GM18517 (cell line): ENCODE measurements around the gene SLC39A11.
"Not testable (repeated sequence)": the region's sequence is repeated elsewhere in the genome, so short reads cannot be mapped to it uniquely, and the experiment has no call there.

Source experiments
- ATAC-seq: cut with Tn5 transposase; IDR thresholded peaks from one replicate; pipeline ENCODE4 v1.9.1; 2021; ENCODE audit warnings: mild to moderate bottlenecking, moderate library complexity; ENCODE audit not compliant: unreplicated experiment

The SLC39A11 gene

DNA sequence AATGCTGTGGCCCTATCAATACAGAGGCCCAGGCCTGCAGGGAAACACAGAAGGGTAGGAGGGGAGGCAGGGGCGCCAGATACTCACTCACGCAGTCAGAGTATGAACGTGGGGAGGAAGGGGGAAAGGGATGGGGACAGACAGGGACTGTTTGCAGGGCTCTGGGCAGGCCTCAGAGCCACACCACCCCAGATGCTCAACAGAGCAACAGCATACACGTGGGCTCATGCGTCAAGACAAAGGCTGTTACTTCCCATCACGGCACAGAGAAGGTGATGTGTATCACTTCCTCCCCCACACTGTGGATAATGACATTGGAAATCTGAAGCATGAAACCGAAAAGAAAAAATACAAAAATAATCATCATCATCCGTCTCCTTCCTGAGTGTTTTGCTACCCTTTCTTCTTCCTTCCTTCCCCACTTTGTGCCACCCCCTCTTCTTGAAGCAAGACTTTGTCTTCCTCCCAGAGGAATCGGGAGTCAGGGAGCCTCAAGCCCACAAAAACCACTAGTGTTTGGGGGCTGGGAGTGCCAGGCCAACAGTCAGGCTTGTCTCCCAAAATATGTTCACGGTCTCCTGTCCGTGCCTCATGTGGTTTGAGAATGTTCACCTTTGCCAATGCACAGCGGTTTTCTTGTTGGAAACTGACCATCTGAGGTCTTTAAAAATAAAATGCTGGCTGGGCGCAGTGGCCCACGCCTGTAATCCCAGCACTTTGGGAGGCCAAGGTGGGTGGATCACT lies 20.1 kb downstream of the SLC39A11 start:
- ATAC-seq = no peak

DNA sequence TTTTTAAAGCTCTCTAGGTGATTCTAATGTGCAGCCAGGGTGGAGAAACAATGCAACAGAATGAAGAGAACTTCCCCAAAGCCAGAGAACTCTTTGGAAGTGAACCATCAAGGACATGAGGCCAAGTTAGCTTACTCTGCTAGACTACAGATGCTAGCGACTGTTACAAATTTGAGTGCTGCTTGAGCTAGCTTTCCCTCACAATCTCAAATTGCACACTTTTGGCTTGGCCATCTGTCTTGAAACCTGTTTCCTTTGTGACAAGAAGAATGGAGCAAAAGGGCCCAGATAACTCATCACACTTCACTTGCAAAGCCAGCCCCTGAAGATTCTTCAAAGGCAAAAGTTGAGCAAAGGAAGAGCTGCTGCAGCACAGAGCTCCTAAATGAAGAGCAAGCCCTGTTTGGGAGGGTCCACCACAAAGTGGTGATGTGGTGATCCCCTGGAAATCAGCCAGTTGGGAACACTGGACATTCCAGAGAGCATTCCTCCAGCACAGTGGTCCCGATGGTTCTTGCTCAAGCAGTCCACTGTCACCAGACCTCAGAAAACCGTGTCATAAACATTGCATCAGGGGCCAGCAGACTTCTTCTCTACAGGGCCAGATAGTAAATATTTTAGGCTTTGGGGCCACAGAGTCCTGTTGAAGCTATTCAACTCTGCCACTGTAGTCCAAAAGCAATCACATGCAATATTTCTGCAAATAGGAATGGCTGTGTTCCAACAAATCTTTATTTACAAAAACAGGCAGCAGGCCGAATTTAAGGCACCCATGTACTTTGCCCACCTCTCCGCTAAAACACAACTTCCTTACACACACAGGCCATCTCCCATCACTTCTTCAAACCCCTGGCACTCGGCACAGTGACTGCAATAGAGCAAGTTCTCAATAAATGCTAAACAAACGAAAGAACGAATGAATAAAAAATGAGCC lies 21.2 kb downstream of the SLC39A11 start:
- ATAC-seq = no peak

DNA sequence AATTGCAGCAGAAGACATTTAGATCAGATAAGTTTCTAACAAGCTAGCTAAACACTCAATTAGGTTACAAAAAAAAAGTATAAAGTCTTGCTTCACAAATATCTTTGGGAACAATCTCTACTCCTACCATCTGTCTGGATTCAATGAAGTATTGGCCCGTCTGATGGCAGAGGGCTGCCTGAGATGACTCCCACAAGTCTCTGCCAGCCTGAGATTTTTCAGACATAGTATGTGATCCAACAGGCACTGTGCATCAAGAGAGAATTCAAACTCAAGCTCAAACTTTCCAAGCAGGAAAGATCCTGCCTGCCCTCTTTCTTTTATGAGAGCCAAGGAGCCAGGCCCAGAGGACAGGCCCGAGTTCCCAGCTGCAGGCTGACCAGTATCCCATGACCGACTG lies 22.6 kb downstream of the SLC39A11 start:
- ATAC-seq = no peak

DNA sequence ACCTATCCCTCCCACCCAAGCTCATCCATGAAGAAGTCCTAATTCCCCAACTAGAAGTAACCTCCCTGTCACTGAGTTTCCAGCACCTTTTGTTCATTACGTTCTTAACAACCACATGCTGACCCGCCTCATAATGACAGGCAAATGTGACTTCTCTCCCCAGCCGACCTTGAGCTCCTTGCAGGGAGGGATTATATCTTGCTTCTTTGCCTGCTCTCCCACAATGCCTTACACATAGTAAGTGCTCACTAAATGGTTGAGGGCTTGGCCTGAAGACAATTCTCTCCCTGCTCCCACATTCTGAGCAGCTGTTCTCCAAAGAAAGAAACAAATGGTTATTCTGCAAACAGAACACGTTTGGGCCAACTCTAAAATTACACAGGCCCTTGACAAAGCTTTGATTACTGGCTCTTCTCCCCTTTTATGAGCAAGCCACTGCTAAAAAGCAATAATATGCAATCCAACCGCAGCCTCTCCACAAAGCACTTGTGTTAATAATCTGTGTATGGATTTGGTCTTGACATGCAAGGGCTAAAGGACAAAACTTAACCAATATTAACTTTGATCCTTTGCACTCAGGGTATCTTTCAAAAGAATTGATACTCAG lies 23.2 kb downstream of the SLC39A11 start:
- ATAC-seq = no peak

DNA sequence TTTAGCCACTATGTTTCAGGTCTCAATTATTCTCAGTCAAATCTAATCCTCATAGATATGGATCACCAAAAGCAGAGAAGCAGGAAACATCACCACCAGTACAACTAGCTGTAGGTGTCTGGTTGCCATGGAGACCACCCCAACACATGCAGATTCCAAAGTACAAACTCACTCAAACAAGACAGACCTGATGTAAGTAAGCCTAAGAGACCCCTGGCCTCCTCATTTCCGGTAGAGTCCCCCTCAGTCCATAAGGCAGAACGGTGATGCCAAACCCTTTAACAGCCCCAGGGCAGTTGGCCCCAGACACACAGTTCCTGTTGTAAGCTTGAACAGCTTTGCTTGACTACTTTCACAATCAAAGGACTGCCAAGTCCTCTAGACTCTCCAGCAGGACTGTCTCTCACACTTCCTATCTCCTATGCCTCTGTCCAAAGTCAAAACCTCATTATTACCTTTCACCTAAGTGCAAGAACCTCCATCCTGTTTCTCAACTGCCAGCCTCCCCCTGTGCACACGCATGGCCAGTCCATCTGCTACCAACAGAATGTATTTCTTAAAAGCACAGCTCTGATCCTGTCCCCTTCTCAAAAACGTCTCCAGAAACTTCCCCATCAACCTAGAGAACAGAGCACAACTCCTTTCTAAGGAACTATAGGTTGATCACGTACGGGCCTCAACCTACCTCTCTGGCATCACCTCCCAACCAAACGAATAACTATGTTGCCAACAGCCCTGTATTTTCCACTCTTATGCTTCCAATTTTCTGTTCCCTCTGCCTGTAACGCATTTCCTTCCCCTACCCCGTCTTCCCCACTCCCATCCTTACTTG lies 23.9 kb downstream of the SLC39A11 start:
- ATAC-seq = no peak

DNA sequence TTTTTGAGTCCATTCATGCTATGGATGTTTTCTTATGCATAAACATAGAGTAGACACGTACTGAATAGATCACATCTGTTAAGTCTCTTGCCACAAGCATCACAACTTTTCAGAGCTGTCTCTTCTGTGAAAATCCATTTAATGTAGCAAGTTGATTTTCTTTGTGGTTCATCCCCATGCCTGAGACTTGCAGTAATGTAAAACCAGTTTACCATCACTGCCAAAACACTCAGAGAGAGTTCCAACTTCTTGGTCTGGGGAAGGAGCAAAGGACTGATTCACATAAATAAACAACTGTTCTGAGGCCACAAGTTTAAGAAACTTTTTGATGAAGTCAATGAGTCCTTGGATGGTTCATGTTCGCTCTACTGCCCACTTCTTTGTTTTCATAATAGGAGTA lies 24.8 kb downstream of the SLC39A11 start:
- not testable (repeated sequence) for ATAC-seq

DNA sequence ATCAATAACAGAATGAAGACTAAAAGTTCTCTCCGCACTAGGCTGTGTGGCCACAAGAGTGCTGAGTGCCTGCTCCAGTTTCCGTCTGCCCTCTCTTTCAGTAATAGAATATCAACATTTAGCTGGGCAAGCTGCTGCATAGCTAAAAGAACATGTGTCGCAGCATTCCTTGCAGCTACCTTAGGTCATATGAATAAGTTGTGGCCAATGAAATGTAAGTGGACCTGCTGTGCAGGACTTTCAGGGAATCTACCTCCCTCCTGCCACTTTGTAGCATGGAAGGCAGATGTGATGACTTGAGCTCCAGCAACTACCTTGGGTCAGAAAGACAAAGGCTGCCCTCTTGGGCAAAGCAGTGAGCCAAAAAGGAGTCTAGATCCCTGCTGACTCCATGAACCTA lies 25.4 kb downstream of the SLC39A11 start:
- no peak for ATAC-seq

DNA sequence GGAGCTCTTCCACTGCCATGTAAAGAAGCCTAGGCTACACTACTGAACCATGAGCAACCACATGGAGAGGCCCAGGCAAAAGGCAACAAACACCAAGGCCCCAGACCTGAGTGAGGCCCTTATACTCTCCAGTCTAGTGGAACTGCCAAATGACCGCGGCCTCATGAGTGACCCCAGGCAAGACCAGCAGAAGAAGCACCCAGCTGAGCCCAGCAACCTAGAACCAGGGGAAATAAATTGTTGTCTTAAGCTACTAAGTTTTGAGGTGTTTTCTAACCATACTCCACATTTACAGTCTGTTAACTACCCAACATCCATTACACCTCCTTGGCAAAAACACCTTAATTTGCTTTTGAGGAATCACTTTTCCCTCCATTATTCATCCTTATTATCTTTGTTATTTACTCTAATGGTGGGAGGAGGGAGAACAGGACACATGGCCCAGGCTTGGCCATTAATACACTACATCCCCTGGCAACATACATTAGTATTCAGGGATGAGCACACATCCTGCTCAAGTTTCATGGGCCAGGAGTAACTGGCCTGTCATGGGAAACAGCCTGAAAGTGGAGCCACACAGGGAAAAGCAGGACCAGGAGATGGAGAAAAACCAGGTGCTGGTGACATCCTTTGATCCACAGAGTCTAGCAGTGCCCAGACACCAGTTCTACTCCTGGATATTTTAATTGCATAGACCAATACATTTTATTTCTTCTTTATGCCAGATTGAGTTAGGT lies 26.2 kb downstream of the SLC39A11 start:
- no peak for ATAC-seq

DNA sequence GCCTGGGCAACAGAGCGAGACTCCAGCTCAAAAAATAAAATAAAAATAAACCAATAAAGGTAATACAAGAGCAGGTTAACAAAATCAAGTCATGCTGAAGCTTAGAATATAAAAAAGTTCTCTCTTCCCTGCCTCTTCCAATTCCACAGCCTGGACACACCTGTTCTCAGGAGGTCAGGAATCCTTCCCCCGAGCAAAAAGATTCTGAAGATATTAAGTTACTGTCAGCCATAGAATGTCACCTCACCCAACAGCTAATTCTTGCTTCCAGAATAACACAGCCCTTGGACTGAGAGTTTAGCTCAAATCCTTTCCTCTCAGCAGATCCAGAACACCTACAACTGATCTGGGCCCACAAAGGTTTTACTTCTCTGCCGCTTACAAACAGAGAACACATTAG lies 27.1 kb downstream of the SLC39A11 start:
- ATAC-seq = no peak

DNA sequence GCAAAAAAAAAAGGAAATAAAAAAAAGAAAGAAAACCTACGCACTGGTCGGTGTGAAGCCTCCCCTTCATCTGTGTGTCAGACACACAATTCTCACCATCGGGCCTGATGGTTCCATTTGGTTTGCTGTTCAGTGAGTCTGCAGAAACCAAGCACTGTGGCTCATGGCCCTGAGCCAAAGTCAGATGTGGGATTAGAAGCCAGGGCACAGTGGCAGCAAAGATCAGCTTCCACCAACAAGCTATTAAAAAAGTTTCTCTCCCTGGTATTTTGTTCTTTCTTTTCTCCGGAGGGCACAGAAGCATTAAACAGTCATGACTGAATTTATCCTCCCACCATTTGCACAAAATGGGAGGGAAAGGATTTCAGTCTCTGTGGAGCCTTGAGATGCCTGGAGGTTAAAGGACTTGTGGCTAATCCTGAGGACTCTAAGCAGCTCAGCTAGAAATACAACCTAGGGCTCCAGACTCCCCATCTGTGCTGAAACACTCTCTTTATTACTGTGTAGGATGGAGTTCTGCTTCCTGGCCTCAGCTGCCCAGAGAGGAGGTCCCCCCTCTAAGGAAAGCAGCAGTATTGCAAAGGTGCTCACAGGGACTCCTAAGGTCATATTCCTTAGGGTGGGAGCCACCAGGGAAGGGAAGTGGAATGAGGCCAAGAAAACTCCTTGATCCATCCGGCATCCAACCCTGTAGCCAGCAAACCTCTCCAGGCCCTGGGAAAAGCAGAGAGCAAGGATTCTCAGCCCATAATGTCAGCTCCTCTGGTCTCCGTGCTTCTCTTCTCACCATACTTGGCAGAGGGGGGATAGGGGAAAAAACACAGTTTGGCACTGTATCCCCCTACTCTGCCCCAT lies 28.2 kb downstream of the SLC39A11 start:
- ATAC-seq = no peak

DNA sequence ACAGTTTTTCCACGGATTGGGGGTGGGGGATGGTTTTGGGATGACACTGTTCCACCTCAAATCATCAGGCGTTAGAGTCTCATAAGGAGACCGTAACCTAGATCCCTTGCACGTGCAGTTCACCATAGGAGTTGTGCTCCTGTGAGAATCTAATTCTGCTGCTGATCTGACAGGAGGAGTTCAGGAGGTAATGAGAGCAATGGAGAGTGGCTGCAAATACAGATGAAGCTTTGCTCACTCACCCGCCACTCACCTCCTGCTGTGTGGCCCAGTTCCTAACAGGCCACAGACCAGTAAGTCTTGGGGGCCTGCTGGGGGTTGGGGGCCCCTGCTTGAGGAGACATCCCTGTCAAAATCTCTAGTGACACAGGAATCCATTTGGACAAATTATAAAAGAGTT lies 29.8 kb downstream of the SLC39A11 start:
- ATAC-seq = no peak

DNA sequence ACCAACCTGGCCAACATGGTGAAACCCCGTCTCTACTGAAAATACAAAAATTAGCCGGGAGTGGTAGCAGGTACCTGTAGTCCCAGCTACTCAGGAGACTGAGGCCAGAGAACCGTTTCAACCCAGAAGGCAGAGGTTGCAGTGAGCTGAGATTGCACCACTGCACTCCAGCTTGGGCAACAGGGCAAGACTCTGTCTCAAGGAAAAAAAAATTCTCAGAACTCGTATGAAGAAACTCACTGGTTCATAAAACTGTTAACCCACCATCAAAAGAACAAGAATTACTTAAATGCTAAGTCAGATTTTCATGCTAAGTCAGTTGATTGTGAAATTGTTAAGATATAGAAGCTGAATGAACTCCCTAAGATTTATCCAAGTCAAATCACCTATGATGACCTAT lies 31.3 kb downstream of the SLC39A11 start:
- ATAC-seq = no peak

DNA sequence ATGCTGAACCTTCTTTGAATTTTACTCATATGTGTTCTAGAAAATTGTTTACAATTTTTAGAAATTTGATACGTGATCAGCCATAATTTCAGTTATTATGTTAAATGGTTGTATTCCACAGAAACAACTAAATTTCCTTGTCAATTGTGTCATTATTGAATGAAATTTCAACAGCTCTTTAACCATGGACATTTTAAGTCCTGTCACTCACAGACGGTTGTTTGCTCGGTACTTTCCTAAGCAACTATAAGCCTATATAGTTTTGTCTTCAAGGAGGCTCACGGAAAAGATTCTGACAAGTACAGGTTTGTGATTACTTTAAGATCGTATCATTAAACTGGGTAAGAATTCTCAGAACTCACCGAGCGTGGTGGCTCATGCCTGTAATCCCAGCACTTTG lies 31.8 kb downstream of the SLC39A11 start:
- no peak for ATAC-seq

DNA sequence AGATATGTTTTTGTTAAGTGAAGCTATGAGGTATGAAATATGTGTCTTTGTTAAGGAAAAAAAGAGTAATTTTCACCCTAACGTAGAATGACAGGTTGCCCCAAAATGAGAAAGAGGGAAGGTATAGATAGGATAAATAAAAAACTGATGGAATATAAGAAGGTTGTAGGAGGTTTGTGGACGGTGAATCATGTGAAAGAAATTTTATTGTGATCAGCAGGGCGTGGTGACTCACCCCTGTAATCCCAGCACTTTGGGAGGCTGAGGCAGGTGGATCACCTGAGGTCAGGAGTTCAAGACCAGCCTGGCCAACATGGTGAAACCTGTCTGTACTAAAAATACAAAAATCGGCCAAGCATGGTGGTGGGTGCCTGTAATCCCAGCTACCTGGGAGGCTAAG lies 32.8 kb downstream of the SLC39A11 start:
- not testable (repeated sequence) for ATAC-seq

DNA sequence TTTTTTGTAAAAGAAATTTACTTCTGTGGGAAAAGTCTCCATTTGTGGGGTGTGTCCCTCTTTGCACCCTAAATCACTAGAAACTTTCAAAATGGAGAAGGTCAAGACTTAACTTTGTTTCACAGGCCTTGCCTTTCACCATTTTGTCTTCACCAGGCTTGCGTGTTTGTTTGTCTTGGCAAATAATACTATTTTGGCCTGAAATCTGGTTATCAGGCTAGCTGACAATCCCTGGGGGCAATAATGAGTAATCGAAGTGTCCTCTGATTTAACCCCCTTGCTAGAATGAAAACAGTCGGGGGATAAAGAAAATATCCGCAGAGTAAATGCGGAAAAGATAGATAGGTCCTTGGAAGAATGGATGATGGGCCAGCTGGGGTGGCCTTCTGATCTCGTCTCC lies 34.5 kb downstream of the SLC39A11 start:
- no peak for ATAC-seq

DNA sequence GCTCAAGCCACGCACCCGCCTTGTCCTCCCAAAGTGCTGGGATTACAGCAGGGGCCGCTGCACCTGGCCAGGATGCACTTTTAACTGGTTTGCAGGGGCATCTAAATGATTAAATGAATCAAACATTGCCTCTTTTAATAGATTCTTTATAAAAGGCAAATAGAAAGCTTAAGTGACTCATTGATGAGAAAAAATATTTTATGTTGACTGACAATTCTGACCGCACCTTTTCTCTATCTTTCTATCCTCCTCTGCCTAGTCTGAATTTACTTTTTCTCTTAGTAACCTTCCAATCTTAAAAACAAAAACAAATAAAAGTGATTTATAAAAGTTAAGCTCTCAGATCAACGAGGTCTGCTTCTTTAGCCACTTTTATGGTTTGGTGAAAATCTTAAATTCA lies 35.3 kb downstream of the SLC39A11 start:
- ATAC-seq = no peak

DNA sequence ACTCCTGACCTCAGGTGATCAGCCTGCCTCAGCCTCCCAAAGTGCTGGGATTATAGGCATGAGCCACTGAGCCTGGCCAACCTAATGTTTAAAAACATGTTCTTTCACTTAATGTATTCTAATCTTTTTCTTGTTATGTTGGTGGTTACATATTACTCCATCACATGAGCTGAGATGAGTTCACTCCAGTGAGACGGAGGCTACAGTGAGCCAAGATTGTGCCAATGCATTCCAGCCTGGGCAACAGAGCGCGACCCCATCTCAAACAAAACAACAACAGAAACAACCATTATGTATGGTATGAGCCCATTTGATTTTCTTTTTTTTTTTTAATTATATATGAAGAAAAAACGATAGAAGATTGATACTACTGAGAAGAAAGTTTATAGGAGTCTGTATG lies 39.6 kb downstream of the SLC39A11 start:
- no peak for ATAC-seq

DNA sequence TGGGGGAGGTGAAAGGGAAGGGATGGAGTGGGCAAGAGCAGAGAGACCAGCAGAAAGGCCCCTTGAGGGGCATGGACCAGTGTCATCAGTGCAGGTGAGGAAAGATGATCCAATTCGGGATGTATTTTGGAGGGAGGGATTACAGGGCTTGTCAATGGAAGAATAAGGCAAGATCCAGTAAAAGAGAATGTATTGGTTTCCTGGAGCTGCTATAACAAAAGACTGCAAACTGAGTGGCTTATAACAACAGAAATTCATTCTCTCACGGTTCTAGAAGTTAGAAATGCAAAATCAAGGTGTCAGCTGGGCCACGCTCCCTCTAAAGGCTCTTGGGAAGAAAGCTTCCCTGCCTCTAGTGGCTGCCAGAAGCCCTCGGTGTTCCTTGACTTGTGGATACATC lies 41.7 kb downstream of the SLC39A11 start:
- no peak for ATAC-seq

DNA sequence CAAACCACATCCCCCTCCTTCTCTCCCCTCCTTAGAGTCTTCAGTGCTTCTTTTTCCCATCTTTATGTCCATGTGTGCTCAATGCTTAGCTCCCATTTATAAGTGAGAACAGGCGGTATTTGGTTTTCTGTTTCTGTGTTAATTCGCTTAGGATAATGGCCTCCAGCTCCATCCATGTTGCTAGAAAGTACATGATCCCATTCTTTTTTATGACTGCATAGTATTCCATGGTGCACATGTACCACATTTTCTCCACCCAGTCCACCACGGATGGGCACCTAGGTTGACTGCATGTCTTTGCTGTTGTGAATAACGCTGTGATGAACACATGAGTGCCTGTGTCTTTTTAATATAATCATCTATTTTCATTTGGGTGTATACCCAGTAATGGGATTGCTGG lies 44.3 kb downstream of the SLC39A11 start:
- ATAC-seq = no peak
